Mesendoderm (in vitro differentiated cells): Measurements from ENCODE around the gene INO80.

Source experiments
- DNase-seq: peaks from one replicate; pipeline ENCODE4 v3.0.0; 2013
- H2AK5ac ChIP-seq: 2 replicates; pipeline ENCODE4 v1.6.1; 2013; ENCODE audit warnings: low read length, inconsistent platforms
- H2BK120ac ChIP-seq: 2 replicates; pipeline ENCODE4 v1.6.1; 2013; ENCODE audit warnings: low read depth, mild to moderate bottlenecking, low read length, moderate library complexity, mixed read lengths
- H2BK15ac ChIP-seq: replicated peaks from 2 replicates; pipeline ENCODE4 v1.6.1; 2013; ENCODE audit warnings: low read depth, mild to moderate bottlenecking, moderate library complexity
- H2BK5ac ChIP-seq: 2 replicates; pipeline ENCODE4 v1.6.1; 2013; ENCODE audit warnings: low read length, inconsistent platforms
- H3K18ac ChIP-seq: 2 replicates; pipeline ENCODE4 v1.6.1; 2013; ENCODE audit warnings: mild to moderate bottlenecking, low read length, mixed read lengths
- H3K23ac ChIP-seq: one replicate; pipeline ENCODE4 v1.6.1; 2013; ENCODE audit warnings: low read length
- H3K27ac ChIP-seq: 2 replicates; pipeline ENCODE4 v1.5.1; 2013; ENCODE audit warnings: low read depth, mild to moderate bottlenecking, inconsistent platforms, low read length, moderate library complexity
- H3K27me3 ChIP-seq: 2 replicates; pipeline ENCODE4 v1.6.1; 2013; ENCODE audit warnings: low read length, control low read depth, mild to moderate bottlenecking, inconsistent platforms; ENCODE audit not compliant: insufficient read depth, poor library complexity
- H3K36me3 ChIP-seq: 2 replicates; pipeline ENCODE4 v1.6.1; 2013; ENCODE audit warnings: low read length, inconsistent platforms; ENCODE audit not compliant: control insufficient read depth, insufficient read depth
- H3K4ac ChIP-seq: one replicate; pipeline ENCODE4 v1.6.1; 2013; ENCODE audit warnings: low read depth, mild to moderate bottlenecking, low read length, moderate library complexity
- H3K4me1 ChIP-seq: 2 replicates; pipeline ENCODE4 v1.6.1; 2013; ENCODE audit warnings: low read depth, low read length, inconsistent platforms; ENCODE audit not compliant: control insufficient read depth
- H3K4me2 ChIP-seq: 2 replicates; pipeline ENCODE4 v1.6.1; 2013; ENCODE audit warnings: low read length
- H3K4me3 ChIP-seq: 2 replicates; pipeline ENCODE4 v1.5.1; 2013; ENCODE audit warnings: mild to moderate bottlenecking, low read length
- H3K56ac ChIP-seq: one replicate; pipeline ENCODE4 v1.6.1; 2013; ENCODE audit warnings: low read length
- H3K79me1 ChIP-seq: 2 replicates; pipeline ENCODE4 v1.6.1; 2013; ENCODE audit warnings: low read length, inconsistent platforms
- H3K79me2 ChIP-seq: 2 replicates; pipeline ENCODE4 v1.6.1; 2013; ENCODE audit warnings: mild to moderate bottlenecking, low read length; ENCODE audit not compliant: control insufficient read depth, insufficient read depth
- H3K9ac ChIP-seq: 2 replicates; pipeline ENCODE4 v1.6.1; 2013; ENCODE audit warnings: low read length, inconsistent platforms
- H4K5ac ChIP-seq: one replicate; pipeline ENCODE4 v1.6.1; 2013; ENCODE audit warnings: low read length
- H4K8ac ChIP-seq: one replicate; pipeline ENCODE4 v1.6.1; 2013; ENCODE audit warnings: low read depth, mild to moderate bottlenecking, control low read depth, low read length, moderate library complexity
- WGBS: extraction: QIAGEN DNeasy Blood & Tissue Kit; methylation state at CpG from one replicate; pipeline ENCODE4 v1.1.7; 2013; ENCODE audit warnings: low lambda C conversion rate, missing lambda C conversion rate; ENCODE audit not compliant: insufficient coverage; ENCODE audit errors: extremely low coverage; 5-methylcytosine and 5-hydroxymethylcytosine counted together

INO80 gene

GRCh38 chr15:41018534-41018933 is 97.5 kb downstream of the INO80 start:
- H3K27ac ChIP-seq: no peak overlapping the region
- no peak overlapping the region for H3K4me2 ChIP-seq
- no peak overlapping the region for H4K5ac ChIP-seq
- no peak overlapping the region for H3K56ac ChIP-seq
- DNase-seq: peak; percentile 24
- no peaks in the 10 kb centered on the region for H3K27me3 ChIP-seq
- H2BK5ac ChIP-seq: no peak overlapping the region
- H2AK5ac ChIP-seq: no peak overlapping the region
- peaks cover 2% of the 10 kb centered on the region for H3K79me1 ChIP-seq
- WGBS: no CpG with 5 or more reads among the region's 1 CpG
- H3K4me1 ChIP-seq: no peaks in the 10 kb centered on the region
- H2BK15ac ChIP-seq: no peak overlapping the region
- no peaks in the 10 kb centered on the region for H3K79me2 ChIP-seq
- no peak overlapping the region for H3K23ac ChIP-seq
- no peaks in the 10 kb centered on the region for H3K36me3 ChIP-seq
- no peak overlapping the region for H4K8ac ChIP-seq
- H2BK120ac ChIP-seq: no peak overlapping the region
- no peak overlapping the region for H3K9ac ChIP-seq
- no peak overlapping the region for H3K4me3 ChIP-seq
- H3K4ac ChIP-seq: no peak overlapping the region
- no peak overlapping the region for H3K18ac ChIP-seq

GRCh38 chr15:41017066-41017735 is 98.9 kb downstream of the INO80 start:
- H3K27me3 ChIP-seq: no peaks in the 10 kb centered on the region
- no peaks in the 10 kb centered on the region for H3K79me2 ChIP-seq
- no peak overlapping the region for H4K5ac ChIP-seq
- no peak overlapping the region for H2BK5ac ChIP-seq
- no peak for DNase-seq
- no peak overlapping the region for H3K4me3 ChIP-seq
- H3K36me3 ChIP-seq: no peaks in the 10 kb centered on the region
- no peak overlapping the region for H3K27ac ChIP-seq
- no peak overlapping the region for H3K4ac ChIP-seq
- no peak overlapping the region for H2BK120ac ChIP-seq
- no peak overlapping the region for H3K9ac ChIP-seq
- H2BK15ac ChIP-seq: no peak overlapping the region
- no peak overlapping the region for H4K8ac ChIP-seq
- H3K56ac ChIP-seq: no peak overlapping the region
- no peak overlapping the region for H3K4me2 ChIP-seq
- H3K23ac ChIP-seq: no peak overlapping the region
- no peak overlapping the region for H2AK5ac ChIP-seq
- WGBS: no CpG with 5 or more reads among the region's 2 CpGs
- peaks cover 2% of the 10 kb centered on the region for H3K79me1 ChIP-seq
- no peak overlapping the region for H3K18ac ChIP-seq
- H3K4me1 ChIP-seq: no peaks in the 10 kb centered on the region

GRCh38 chr15:41013691-41014414 is 102.2 kb downstream of the INO80 start:
- no peak overlapping the region for H3K56ac ChIP-seq
- no peak overlapping the region for H3K4me2 ChIP-seq
- no peak overlapping the region for H3K18ac ChIP-seq
- no peaks in the 10 kb centered on the region for H3K4me1 ChIP-seq
- no peak overlapping the region for H3K9ac ChIP-seq
- peaks cover 2% of the 10 kb centered on the region for H3K79me1 ChIP-seq
- H2BK15ac ChIP-seq: no peak overlapping the region
- H3K27me3 ChIP-seq: no peaks in the 10 kb centered on the region
- H3K27ac ChIP-seq: no peak overlapping the region
- H3K23ac ChIP-seq: no peak overlapping the region
- H3K4me3 ChIP-seq: no peak overlapping the region
- WGBS: no CpG with 5 or more reads among the region's 3 CpGs
- no peak overlapping the region for H2BK5ac ChIP-seq
- no peaks in the 10 kb centered on the region for H3K79me2 ChIP-seq
- H3K4ac ChIP-seq: no peak overlapping the region
- DNase-seq: no peak
- no peak overlapping the region for H4K8ac ChIP-seq
- H2AK5ac ChIP-seq: no peak overlapping the region
- H4K5ac ChIP-seq: no peak overlapping the region
- H2BK120ac ChIP-seq: no peak overlapping the region
- no peaks in the 10 kb centered on the region for H3K36me3 ChIP-seq

GRCh38 chr15:41011055-41011815 is 104.8 kb downstream of the INO80 start:
- Histone ChIP-seq H3K4me3 (no peak overlapping the region), H3K4me2 (no peak overlapping the region), H3K18ac (no peak overlapping the region), H2BK120ac (no peak overlapping the region), H2BK5ac (no peak overlapping the region), H2AK5ac (no peak overlapping the region), H3K4me1 (no peaks in the 10 kb centered on the region), H4K8ac (no peak overlapping the region), H3K36me3 (no peaks in the 10 kb centered on the region), H3K9ac (no peak overlapping the region), H4K5ac (no peak overlapping the region), H2BK15ac (no peak overlapping the region), H3K79me2 (no peaks in the 10 kb centered on the region), H3K23ac (no peak overlapping the region), H3K27ac (no peak overlapping the region), H3K4ac (no peak overlapping the region), H3K79me1 (no peaks in the 10 kb centered on the region), H3K27me3 (no peaks in the 10 kb centered on the region), H3K56ac (no peak overlapping the region)
- DNase-seq: no peak
- no CpG with 5 or more reads among the region's 2 CpGs for WGBS

GRCh38 chr15:41010345-41010744 is 105.7 kb downstream of the INO80 start:
- Histone ChIP-seq H3K4me3 (no peak overlapping the region), H2AK5ac (no peak overlapping the region)

More at GRCh38 chr15:41010345-41010744, 105.7 kb downstream of the INO80 start:
- Histone ChIP-seq H3K56ac (no peak overlapping the region), H3K27ac (no peak overlapping the region), H3K23ac (no peak overlapping the region), H4K8ac (no peak overlapping the region), H3K27me3 (no peaks in the 10 kb centered on the region), H2BK120ac (no peak overlapping the region), H3K18ac (no peak overlapping the region), H3K4ac (no peak overlapping the region), H2BK5ac (no peak overlapping the region), H3K79me1 (no peaks in the 10 kb centered on the region), H2BK15ac (no peak overlapping the region), H3K9ac (no peak overlapping the region), H3K79me2 (no peaks in the 10 kb centered on the region), H3K4me2 (no peak overlapping the region), H4K5ac (no peak overlapping the region), H3K4me1 (no peaks in the 10 kb centered on the region), H3K36me3 (no peaks in the 10 kb centered on the region)
- no peak for DNase-seq
